GM21526 (cell line): ENCODE data around the gene MGA.

Experiments used
- ATAC-seq: cut with Tn5 transposase; IDR thresholded peaks from one replicate; pipeline ENCODE4 v1.9.1; 2021; ENCODE audit warnings: moderate library complexity; ENCODE audit not compliant: unreplicated experiment, low FRiP score

Gene MGA

GRCh38 chr15:41822471-41822870 is 162.3 kb downstream of the MGA start:
- ATAC-seq, result no peak
